A673 (cell line): ENCODE measurements around the gene PKN2.

Experiments
- CTCF ChIP-seq: fragments of 300-800, 200-600 bp; sonication (generic); conservative IDR thresholded peaks from 2 replicates; pipeline ENCODE4 v1.5.1; 2017; ENCODE audit warnings: low read depth, mild to moderate bottlenecking, antibody characterized with exemption, low read length, moderate library complexity, mixed read lengths
- EZH2 ChIP-seq: fragments of 200-600 bp; sonication (generic); IDR thresholded peaks from 2 replicates; pipeline ENCODE4 v1.6.1; 2017; ENCODE audit warnings: borderline replicate concordance, low read depth, mild to moderate bottlenecking, mixed read lengths, antibody characterized with exemption, low read length; ENCODE audit not compliant: poor library complexity, severe bottlenecking

DNA sequence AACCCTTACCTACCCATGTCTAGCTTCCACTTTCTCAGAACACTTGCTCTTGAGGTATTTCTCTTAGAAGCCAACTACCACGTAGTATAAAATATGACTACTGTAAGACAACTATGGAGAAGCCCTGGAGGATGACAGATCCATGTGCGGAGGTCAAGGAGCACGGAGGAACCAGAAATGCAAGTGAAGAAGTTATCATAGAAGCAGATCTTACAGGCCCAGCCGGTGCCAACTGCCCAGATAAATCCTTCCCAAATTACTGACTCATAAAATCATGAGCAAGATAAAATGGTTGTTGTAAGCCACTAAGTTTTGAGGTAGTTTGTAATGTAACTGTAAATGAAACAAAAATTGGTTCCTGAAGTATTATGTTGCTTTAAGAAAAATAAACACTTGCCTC lies 194.7 kb downstream of the PKN2 start:
- TF ChIP-seq CTCF (no peak), EZH2 (no peak)
